ENCODE results near the gene RAD9A. TPM values are rescaled to one million over a fixed set of nuclear protein-coding genes. Genes with fewer than 3 reads are reported as not detected.
A peak's percentile ranks its signal among the peaks of the same experiment; 100 is the strongest.

Gene RAD9A
- total RNA-seq, 1 donor from 2014 or later = 12.1 TPM

DNA sequence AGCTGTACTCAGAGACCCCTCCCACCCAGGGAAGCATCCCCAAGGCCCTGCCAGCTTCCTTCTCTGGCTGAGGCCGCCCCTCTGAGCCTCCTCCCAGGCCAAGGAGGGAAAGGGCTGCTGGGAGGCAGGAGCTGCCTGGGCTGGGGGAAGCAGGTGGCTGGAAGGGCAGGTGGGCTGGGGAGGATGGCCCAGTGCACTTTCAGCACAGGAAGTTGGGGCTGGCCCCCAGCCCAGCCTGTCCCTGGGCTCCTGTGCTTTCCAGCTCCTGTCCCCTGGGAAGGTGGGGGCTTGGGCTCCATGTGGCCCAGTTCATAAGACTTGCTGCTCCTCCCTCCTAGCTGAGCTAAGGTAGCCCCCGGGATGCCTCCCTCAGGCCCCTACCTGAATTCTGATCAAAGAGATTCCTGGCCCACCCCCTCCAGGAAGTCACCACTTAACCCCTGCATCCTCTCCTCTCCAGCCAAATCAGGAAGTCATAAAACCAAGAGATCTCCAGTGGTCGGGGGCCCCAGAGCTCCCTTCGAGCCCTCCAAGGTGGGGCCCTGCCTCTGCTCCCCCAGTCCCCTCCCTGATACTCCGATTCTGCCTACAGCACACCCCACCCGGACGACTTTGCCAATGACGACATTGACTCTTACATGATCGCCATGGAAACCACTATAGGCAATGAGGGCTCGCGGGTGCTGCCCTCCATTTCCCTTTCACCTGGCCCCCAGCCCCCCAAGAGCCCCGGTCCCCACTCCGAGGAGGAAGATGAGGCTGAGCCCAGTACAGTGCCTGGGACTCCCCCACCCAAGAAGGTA lies 5.0 kb downstream of the RAD9A start:
- peaks cover 12% of the 10 kb centered on the region for H3K27me3 Mint-ChIP-seq (ENCODE audit: unreplicated experiment)
- H3K4me1 Mint-ChIP-seq (ENCODE audit: low read depth, unreplicated experiment) = peaks cover 5% of the 10 kb centered on the region
- TF ChIP-seq, protein P1, sequence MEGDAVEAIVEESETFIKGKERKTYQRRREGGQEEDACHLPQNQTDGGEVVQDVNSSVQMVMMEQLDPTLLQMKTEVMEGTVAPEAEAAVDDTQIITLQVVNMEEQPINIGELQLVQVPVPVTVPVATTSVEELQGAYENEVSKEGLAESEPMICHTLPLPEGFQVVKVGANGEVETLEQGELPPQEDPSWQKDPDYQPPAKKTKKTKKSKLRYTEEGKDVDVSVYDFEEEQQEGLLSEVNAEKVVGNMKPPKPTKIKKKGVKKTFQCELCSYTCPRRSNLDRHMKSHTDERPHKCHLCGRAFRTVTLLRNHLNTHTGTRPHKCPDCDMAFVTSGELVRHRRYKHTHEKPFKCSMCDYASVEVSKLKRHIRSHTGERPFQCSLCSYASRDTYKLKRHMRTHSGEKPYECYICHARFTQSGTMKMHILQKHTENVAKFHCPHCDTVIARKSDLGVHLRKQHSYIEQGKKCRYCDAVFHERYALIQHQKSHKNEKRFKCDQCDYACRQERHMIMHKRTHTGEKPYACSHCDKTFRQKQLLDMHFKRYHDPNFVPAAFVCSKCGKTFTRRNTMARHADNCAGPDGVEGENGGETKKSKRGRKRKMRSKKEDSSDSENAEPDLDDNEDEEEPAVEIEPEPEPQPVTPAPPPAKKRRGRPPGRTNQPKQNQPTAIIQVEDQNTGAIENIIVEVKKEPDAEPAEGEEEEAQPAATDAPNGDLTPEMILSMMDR (IDR thresholded peaks at IDR 0.05; ENCODE audit: partially characterized antibody, unreplicated experiment) = no peak
- H3K4me3 Mint-ChIP-seq (ENCODE audit: unreplicated experiment) = no peak overlapping the region
- no peaks in the 10 kb centered on the region for H3K36me3 Mint-ChIP-seq (ENCODE audit: unreplicated experiment)
- DNase-seq = no peak
- peaks cover 1% of the 10 kb centered on the region for H3K9me3 Mint-ChIP-seq (ENCODE audit: unreplicated experiment)
- H3K27ac Mint-ChIP-seq (ENCODE audit: unreplicated experiment) = peak overlapping the region; percentile 59

DNA sequence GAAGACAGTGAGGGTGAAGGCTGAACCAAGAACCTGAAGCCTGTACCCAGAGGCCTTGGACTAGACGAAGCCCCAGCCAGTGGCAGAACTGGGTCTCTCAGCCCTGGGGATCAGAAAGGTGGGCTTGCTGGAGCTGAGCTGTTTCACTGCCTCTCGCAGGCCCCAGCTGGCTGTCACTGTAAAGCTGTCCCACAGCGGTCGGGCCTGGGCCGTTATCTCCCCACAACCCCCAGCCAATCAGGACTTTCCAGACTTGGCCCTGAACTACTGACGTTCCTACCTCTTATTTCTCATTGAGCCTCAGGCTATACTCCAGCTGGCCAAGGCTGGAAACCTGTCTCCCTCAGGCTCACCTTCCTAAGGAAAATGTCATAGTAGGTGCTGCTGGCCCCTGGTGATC lies 5.8 kb downstream of the RAD9A start:
- peaks cover 12% of the 10 kb centered on the region for H3K27me3 Mint-ChIP-seq (ENCODE audit: unreplicated experiment)
- TF ChIP-seq, protein P1 (IDR thresholded peaks at IDR 0.05; ENCODE audit: partially characterized antibody, unreplicated experiment) = no peak
- H3K4me3 Mint-ChIP-seq (ENCODE audit: unreplicated experiment) = no peak overlapping the region
- H3K36me3 Mint-ChIP-seq (ENCODE audit: unreplicated experiment) = no peaks in the 10 kb centered on the region
- no peak for DNase-seq
- H3K27ac Mint-ChIP-seq (ENCODE audit: unreplicated experiment) = no peak overlapping the region
- peaks cover 4% of the 10 kb centered on the region for H3K4me1 Mint-ChIP-seq (ENCODE audit: low read depth, unreplicated experiment)
- peaks cover 1% of the 10 kb centered on the region for H3K9me3 Mint-ChIP-seq (ENCODE audit: unreplicated experiment)

DNA sequence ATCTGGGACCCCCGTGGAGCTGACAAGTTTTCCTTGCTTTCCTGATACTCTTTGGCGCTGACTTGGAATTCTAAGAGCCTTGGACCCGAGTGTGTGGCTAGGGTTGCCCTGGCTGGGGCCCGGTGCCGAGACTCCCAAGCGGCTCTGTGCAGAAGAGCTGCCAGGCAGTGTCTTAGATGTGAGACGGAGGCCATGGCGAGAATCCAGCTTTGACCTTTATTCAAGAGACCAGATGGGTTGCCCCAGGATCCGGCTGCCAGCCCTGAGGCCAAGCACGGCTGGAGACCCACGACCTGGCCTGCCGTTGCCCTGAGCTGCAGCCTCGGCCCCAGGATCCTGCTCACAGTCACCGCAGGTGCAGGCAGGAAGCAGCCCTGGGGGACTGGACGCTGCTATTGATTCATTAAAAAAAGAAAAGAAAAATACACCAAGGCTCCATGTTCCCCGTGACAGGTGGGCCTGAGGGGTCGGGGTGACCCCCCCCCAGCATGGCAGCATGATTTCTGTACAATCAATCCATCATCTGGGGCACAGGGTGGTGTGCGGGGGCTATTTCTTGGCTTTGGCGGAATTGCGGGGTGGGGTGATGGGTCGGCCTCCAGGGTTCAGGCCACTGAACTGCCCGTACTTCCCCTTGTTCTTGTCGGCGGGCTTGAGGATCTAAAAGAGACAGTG lies 6.3 kb downstream of the RAD9A start:
- Mint-ChIP-seq H3K9me3 (ENCODE audit: unreplicated experiment) (peaks cover 1% of the 10 kb centered on the region), H3K27ac (ENCODE audit: unreplicated experiment) (no peak overlapping the region), H3K27me3 (ENCODE audit: unreplicated experiment) (peaks cover 12% of the 10 kb centered on the region), H3K4me1 (ENCODE audit: low read depth, unreplicated experiment) (peaks cover 4% of the 10 kb centered on the region), H3K36me3 (ENCODE audit: unreplicated experiment) (no peaks in the 10 kb centered on the region), H3K4me3 (ENCODE audit: unreplicated experiment) (no peak overlapping the region)
- TF ChIP-seq, protein P1 (IDR thresholded peaks at IDR 0.05; ENCODE audit: partially characterized antibody, unreplicated experiment) = no peak
- no peak for DNase-seq

DNA sequence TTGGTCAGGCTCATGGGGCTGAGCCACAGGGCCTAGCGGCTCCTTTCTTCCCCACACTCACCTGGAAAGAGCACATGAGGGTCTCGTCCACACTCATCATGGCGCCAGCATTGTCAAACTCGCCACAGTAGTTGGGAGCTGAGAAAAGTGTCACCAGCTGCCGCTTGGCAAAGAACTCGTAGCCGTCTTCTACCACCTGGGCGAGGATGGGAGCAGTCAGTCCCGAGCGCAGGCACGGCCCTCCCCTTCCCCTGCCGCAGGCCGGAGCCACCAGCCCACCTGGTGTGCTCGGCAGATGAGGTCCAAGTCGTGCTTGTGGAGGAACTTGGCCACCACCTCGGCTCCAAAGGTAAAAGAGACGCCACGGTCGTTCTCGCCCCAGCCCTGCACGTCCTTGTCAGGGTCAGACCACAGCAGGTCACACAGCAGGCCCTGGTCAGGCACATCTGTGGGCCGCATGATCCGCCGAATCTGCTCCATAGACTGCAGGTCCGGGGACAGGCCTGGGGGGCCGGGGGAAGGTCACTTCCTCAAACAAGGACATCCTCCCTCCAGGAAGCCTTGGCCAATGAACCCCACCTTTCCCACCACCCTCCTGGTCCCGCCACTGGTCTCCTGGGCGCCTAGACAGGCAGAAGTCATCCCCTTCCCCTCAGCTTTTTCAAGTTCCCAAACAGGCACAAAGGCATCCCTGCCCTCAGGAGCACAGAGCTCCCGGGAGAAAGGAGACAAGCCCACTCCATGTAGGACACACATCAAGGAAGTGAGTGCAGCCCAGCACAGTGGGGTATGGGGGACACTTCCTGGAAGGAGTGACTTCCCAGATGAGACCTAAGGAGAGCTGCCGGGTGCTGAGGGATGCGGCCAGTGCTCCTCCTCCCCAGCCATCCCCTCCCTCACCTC lies 7.1 kb downstream of the RAD9A start:
- Mint-ChIP-seq H3K27ac (ENCODE audit: unreplicated experiment) (no peak overlapping the region), H3K9me3 (ENCODE audit: unreplicated experiment) (peaks cover 1% of the 10 kb centered on the region), H3K36me3 (ENCODE audit: unreplicated experiment) (no peaks in the 10 kb centered on the region), H3K4me3 (ENCODE audit: unreplicated experiment) (no peak overlapping the region), H3K27me3 (ENCODE audit: unreplicated experiment) (peaks cover 10% of the 10 kb centered on the region), H3K4me1 (ENCODE audit: low read depth, unreplicated experiment) (peaks cover 4% of the 10 kb centered on the region)
- DNase-seq = no peak
- TF ChIP-seq, protein P1 (IDR thresholded peaks at IDR 0.05; ENCODE audit: partially characterized antibody, unreplicated experiment) = no peak

Measured in glutamatergic neuron (in vitro differentiated cells).